IMR-90 (cell line): ENCODE data around the gene MTFR2. TPM values are rescaled to one million over a fixed set of nuclear protein-coding genes. Genes with fewer than 3 reads are reported as not detected.

ENCODE experiments used
- ATAC-seq: fragments of 200-7000 bp; cut with Tn5 transposase; 2 replicates; pipeline ENCODE4 v1.9.1; 2020; ENCODE audit warnings: low read depth, mild to moderate bottlenecking, moderate library complexity
- BruUV-seq: library from RNA; stranded (reverse); fragments of 400-500 nt; replicated peaks from 2 replicates; lab custom pipeline; 2021; lab: Mats Ljungman, UMichigan
- CTCF ChIA-PET: fragments of 300-600 bp; formaldehyde crosslinking; extraction: SDS; loops from one replicate; lab custom pipeline; 2021; ENCODE audit warnings: antibody characterized with exemption; lab: Yijun Ruan, JAX
- POLR2A ChIA-PET: fragments of 300-600 bp; sonication (Branson Sonifier 250); formaldehyde crosslinking; loops from one replicate; lab custom pipeline; 2022; ENCODE audit warnings: antibody characterized with exemption; ENCODE audit not compliant: unreplicated experiment; lab: Charles Lee
- DNase-seq: peaks from one replicate; pipeline ENCODE4 v3.0.0; 2013
- H2AFZ ChIP-seq: replicated peaks from 2 replicates; pipeline ENCODE3; 2013; ENCODE audit warnings: low read length, mild to moderate bottlenecking; ENCODE audit not compliant: poor library complexity
- H2AK5ac ChIP-seq: 2 replicates; pipeline ENCODE4 v1.6.1; 2013; ENCODE audit warnings: low read depth, low read length, inconsistent platforms
- H2AK9ac ChIP-seq: replicated peaks from 2 replicates; pipeline ENCODE3; 2013; ENCODE audit warnings: mild to moderate bottlenecking, low read depth, low read length, moderate library complexity; ENCODE audit not compliant: poor library complexity
- H2BK120ac ChIP-seq: 2 replicates; pipeline ENCODE4 v1.6.1; 2013; ENCODE audit warnings: low read depth, low read length, inconsistent platforms
- H2BK15ac ChIP-seq: 3 replicates; pipeline ENCODE4 v1.6.1; 2013; ENCODE audit warnings: low read depth, low read length, inconsistent platforms
- H2BK20ac ChIP-seq: 2 replicates; pipeline ENCODE4 v1.6.1; 2013; ENCODE audit warnings: low read depth, mild to moderate bottlenecking, inconsistent platforms, low read length, moderate library complexity
- H2BK5ac ChIP-seq: 2 replicates; pipeline ENCODE4 v1.6.1; 2013; ENCODE audit warnings: mild to moderate bottlenecking, low read depth, low read length, inconsistent platforms; ENCODE audit not compliant: poor library complexity, severe bottlenecking
- H3K14ac ChIP-seq: replicated peaks from 2 replicates; pipeline ENCODE4 v1.6.1; 2013; ENCODE audit warnings: low read depth, low read length, inconsistent platforms
- H3K18ac ChIP-seq: 2 replicates; pipeline ENCODE4 v1.6.1; 2013; ENCODE audit warnings: low read depth, low read length, control low read depth
- H3K23ac ChIP-seq: 2 replicates; pipeline ENCODE4 v1.6.1; 2013; ENCODE audit warnings: low read depth, low read length, inconsistent platforms
- H3K27ac ChIP-seq: 2 replicates; pipeline ENCODE4 v1.5.1; 2013; ENCODE audit warnings: mild to moderate bottlenecking, control low read depth, low read length; ENCODE audit not compliant: insufficient read depth
- H3K27me3 ChIP-seq: 2 replicates; pipeline ENCODE4 v1.6.1; 2013; ENCODE audit warnings: low read length; ENCODE audit not compliant: control insufficient read depth, insufficient read depth
- H3K36me3 ChIP-seq: 2 replicates; pipeline ENCODE4 v1.6.1; 2013; ENCODE audit warnings: low read length, mixed read lengths; ENCODE audit not compliant: control insufficient read depth, insufficient read depth
- H3K4ac ChIP-seq: 2 replicates; pipeline ENCODE4 v1.6.1; 2013; ENCODE audit warnings: low read depth, low read length, inconsistent platforms
- H3K4me1 ChIP-seq: 2 replicates; pipeline ENCODE4 v1.6.1; 2013; ENCODE audit warnings: low read length, mixed read lengths; ENCODE audit not compliant: control insufficient read depth, insufficient read depth
- H3K4me2 ChIP-seq: 2 replicates; pipeline ENCODE4 v1.6.1; 2013; ENCODE audit warnings: low read depth, mild to moderate bottlenecking, control low read depth, low read length, moderate library complexity
- H3K4me3 ChIP-seq: 2 replicates; pipeline ENCODE4 v1.5.1; 2013; ENCODE audit warnings: low read depth, mild to moderate bottlenecking, control low read depth, low read length, moderate library complexity; ENCODE audit not compliant: insufficient read depth
- H3K56ac ChIP-seq: 2 replicates; pipeline ENCODE4 v1.6.1; 2013; ENCODE audit warnings: low read length, inconsistent platforms; ENCODE audit not compliant: insufficient read depth; ENCODE audit errors: extremely low read depth
- H3K79me1 ChIP-seq, 2 experiments: 2 replicates each; pipeline ENCODE4 v1.6.1; 2013; ENCODE audit warnings: low read length in 2 of 2, inconsistent platforms in 1 of 2, low read depth in 1 of 2
- H3K9ac ChIP-seq: 2 replicates; pipeline ENCODE4 v1.6.1; 2013; ENCODE audit warnings: low read depth, low read length, control low read depth
- H3K9me1 ChIP-seq: 2 replicates; pipeline ENCODE4 v1.6.1; 2013; ENCODE audit warnings: low read length, inconsistent platforms; ENCODE audit not compliant: insufficient read depth
- H3K9me3 ChIP-seq: 2 replicates; pipeline ENCODE4 v1.6.1; 2013; ENCODE audit warnings: low read length; ENCODE audit not compliant: control insufficient read depth, insufficient read depth
- H4K20me1 ChIP-seq: 2 replicates; pipeline ENCODE4 v1.6.1; 2013; ENCODE audit warnings: low read length, inconsistent platforms; ENCODE audit not compliant: insufficient read depth
- H4K5ac ChIP-seq: 2 replicates; pipeline ENCODE4 v1.6.1; 2013; ENCODE audit warnings: mild to moderate bottlenecking, low read depth, low read length, control low read depth
- H4K8ac ChIP-seq, 2 experiments: 2 replicates each; pipeline ENCODE4 v1.6.1; 2013; ENCODE audit warnings: low read depth in 2 of 2, low read length in 2 of 2, control low read depth in 1 of 2, inconsistent platforms in 1 of 2
- H4K91ac ChIP-seq: 2 replicates; pipeline ENCODE4 v1.6.1; 2013; ENCODE audit warnings: low read depth, low read length, inconsistent platforms; ENCODE audit not compliant: insufficient read depth
- BHLHE40 ChIP-seq: fragments of 150-350 bp; IDR thresholded peaks from 2 replicates; pipeline ENCODE4 v1.6.1; 2016; ENCODE audit warnings: mild to moderate bottlenecking, low read depth, low read length
- CHD1 ChIP-seq: IDR thresholded peaks from 2 replicates; pipeline ENCODE4 v1.6.1; 2012; ENCODE audit warnings: low read depth, low read length, improper control_type of control experiment
- ELK1 ChIP-seq: fragments of 150-350 bp; IDR thresholded peaks from 2 replicates; pipeline ENCODE4 v1.6.1; 2016; ENCODE audit warnings: low read depth, mild to moderate bottlenecking, low read length, moderate library complexity, borderline replicate concordance
- FOS ChIP-seq: fragments of 150-350 bp; IDR thresholded peaks from 2 replicates; pipeline ENCODE4 v1.6.1; 2016; ENCODE audit warnings: low read depth, low read length
- MAFK ChIP-seq: IDR thresholded peaks from 2 replicates; pipeline ENCODE4 v1.6.1; 2012; ENCODE audit warnings: low read depth, low read length, improper control_type of control experiment
- MAZ ChIP-seq: IDR thresholded peaks from 2 replicates; pipeline ENCODE4 v1.6.1; 2012; ENCODE audit warnings: low read depth, mild to moderate bottlenecking, low read length, improper control_type of control experiment, moderate library complexity, borderline replicate concordance
- NFE2L2 ChIP-seq: fragments of 150-350 bp; IDR thresholded peaks from 2 replicates; pipeline ENCODE4 v1.6.1; 2016; ENCODE audit warnings: low read depth, mild to moderate bottlenecking, low read length
- RAD21 ChIP-seq: IDR thresholded peaks from 2 replicates; pipeline ENCODE4 v1.6.1; 2012; ENCODE audit warnings: low read length, improper control_type of control experiment
- WGBS, 2 experiments: methylation state at CpG; one replicate each; pipeline versions ENCODE4 v1.1.5 to v1.1.7; 2013; ENCODE audit warnings: missing lambda C conversion rate in 2 of 2; ENCODE audit not compliant: insufficient read length in 1 of 2; ENCODE audit errors: extremely low coverage in 2 of 2; 5-methylcytosine and 5-hydroxymethylcytosine counted together
- dilution Hi-C: fragments of 300-500 bp; cut with HindIII; formaldehyde crosslinking; loops from one replicate; pipeline ENCODE4 v1.14.3; 2018; ENCODE audit warnings: low sequenced_read_pairs; ENCODE audit not compliant: unreplicated experiment
- in situ Hi-C: fragments of 300-500 bp; cut with MboI; formaldehyde crosslinking; loops from 3 replicates; pipeline ENCODE4 v1.14.3; 2019; ENCODE audit warnings: low sequenced_read_pairs, inconsistent platforms, mixed read lengths
- intact Hi-C: fragments of 100-400 bp; cut with micrococcal nuclease; formaldehyde crosslinking; loops from 2 replicates; pipeline ENCODE4 v1.10.0; 2022
- polyA plus RNA-seq, 3 experiments: library from polyadenylated mRNA; depleted of rRNA; stranded (reverse); fragments of >200 nt; gene quantifications; 2 replicates each; pipeline ENCODE4 v1.2.3, GENCODE V29; 2012; ENCODE audit warnings: low replicate concordance in 1 of 3
- total RNA-seq: library from RNA; depleted of rRNA; stranded (reverse); fragments of >200 nt; gene quantifications from 2 replicates; pipeline ENCODE4 v1.2.3, GENCODE V29; 2012

The MTFR2 gene
- total and polyA plus RNA-seq, 2 of the 4 experiments (the other 2 are of a cell fraction) = 0.72 to 7.2 TPM

GRCh38 chr6:136253734-136254133, 3.6 kb upstream of the MTFR2 start:
- intact Hi-C loops = loop anchor here (5.0 kb wide), 1 partner anchor 294 kb away; no protein-coding TSS in a partner anchor
- no peak overlapping the region for H3K18ac ChIP-seq
- H4K8ac ChIP-seq = no peak overlapping the region
- no peak overlapping the region for H2AFZ ChIP-seq
- H3K79me1 ChIP-seq = peaks cover 2 to 11% of the 10 kb centered on the region in 2 experiments; a peak in 2 of 4 replicates
- H2AK5ac ChIP-seq = no peak overlapping the region
- ChIA-PET POLR2A (no interaction called here), CTCF (no interaction called here)
- dilution Hi-C loops = no loop called here
- in situ Hi-C loops = no loop called here
- BruUV-seq = no TSS peak
- WGBS, 2 experiments = no CpG with 5 or more reads among the region's 6 CpGs
- H4K5ac ChIP-seq = no peak overlapping the region
- no peak overlapping the region for H2BK20ac ChIP-seq
- TF ChIP-seq MAFK = no peak
- no peak for TF ChIP-seq ELK1
- TF ChIP-seq MAZ = no peak
- TF ChIP-seq NFE2L2 = no peak
- no peak for TF ChIP-seq RAD21
- no peak for TF ChIP-seq BHLHE40
- TF ChIP-seq CHD1 = no peak
- TF ChIP-seq FOS = no peak
- no peaks in the 10 kb centered on the region for H3K9me3 ChIP-seq
- H4K91ac ChIP-seq = no peak overlapping the region
- no peaks in the 10 kb centered on the region for H3K4me1 ChIP-seq
- no peak overlapping the region for H3K27ac ChIP-seq
- no peak overlapping the region for H3K4me2 ChIP-seq
- DNase-seq (no peak), ATAC-seq (no peak)
- H3K23ac ChIP-seq = no peak overlapping the region
- H3K56ac ChIP-seq = no peak overlapping the region
- H3K4me3 ChIP-seq = no peak overlapping the region
- H3K14ac ChIP-seq = no peak overlapping the region
- H3K9me1 ChIP-seq = no peaks in the 10 kb centered on the region
- no peak overlapping the region for H3K4ac ChIP-seq
- no peaks in the 10 kb centered on the region for H3K27me3 ChIP-seq
- no peak overlapping the region for H2BK5ac ChIP-seq
- H3K36me3 ChIP-seq = peaks cover 2% of the 10 kb centered on the region; the same call in 1 of the 2 replicates
- H3K9ac ChIP-seq = no peak overlapping the region
- no peak overlapping the region for H2BK120ac ChIP-seq
- H2AK9ac ChIP-seq = no peak overlapping the region
- no peaks in the 10 kb centered on the region for H4K20me1 ChIP-seq
- H2BK15ac ChIP-seq = no peak overlapping the region
